ENCODE results near the gene NPIPB9. TPM values are rescaled to one million over a fixed set of nuclear protein-coding genes. Genes with fewer than 3 reads are reported as not detected.
A peak's percentile ranks its signal among the peaks of the same experiment; 100 is the strongest.

NPIPB9 gene
- total RNA-seq, 1 donor from 2014 or later: not detected

GRCh38 chr16:28821874-28822519, 70.4 kb downstream of the NPIPB9 start:
- intact Hi-C loops (cut with micrococcal nuclease): no loop called here
- H3K27ac ChIP-seq (replicated peaks): peak overlapping the region; percentile 99
- DNase-seq: no peak
- H3K27me3 ChIP-seq (ENCODE audit: low read depth): no peaks in the 10 kb centered on the region
- peaks cover 40% of the 10 kb centered on the region for H3K4me1 ChIP-seq
- no peaks in the 10 kb centered on the region for H3K9me3 ChIP-seq (replicated peaks)
- H3K36me3 ChIP-seq: peaks cover 18% of the 10 kb centered on the region
- TF ChIP-seq CTCF (IDR thresholded peaks at IDR 0.05; ENCODE audit: borderline replicate concordance): no peak
- peak overlapping the region; percentile 98 for H3K4me3 ChIP-seq

Small RNAs within 50 kb of the gene (microRNA-seq; reads per million reads assigned to microRNA genes)
- gene MIR6862-2: not detected

Other genes starting within 250 kb of the NPIPB9 start
- not detected for gene IL27, start 245.0 kb upstream of the NPIPB9 start, total RNA-seq
- 33.1 TPM for gene NUPR1, start 212.8 kb upstream of the NPIPB9 start, total RNA-seq
- 16.5 TPM for gene SGF29, start 197.9 kb upstream of the NPIPB9 start, total RNA-seq
- gene SULT1A2, start 154.7 kb upstream of the NPIPB9 start, total RNA-seq: 1.1 TPM
- gene SULT1A1, start 141.7 kb upstream of the NPIPB9 start, total RNA-seq: 13.7 TPM
- gene NPIPB8, start 113.7 kb upstream of the NPIPB9 start, total RNA-seq: not detected
- gene EIF3C, start 40.3 kb upstream of the NPIPB9 start, total RNA-seq: 439 TPM
- gene ATXN2L, start 71.2 kb downstream of the NPIPB9 start, total RNA-seq: 51.2 TPM
- 236 TPM for gene TUFM, start 94.6 kb downstream of the NPIPB9 start, total RNA-seq
- gene SH2B1, start 112.1 kb downstream of the NPIPB9 start, total RNA-seq: 48.5 TPM
- gene ATP2A1, start 126.7 kb downstream of the NPIPB9 start, total RNA-seq: 0.38 TPM
- 17.7 TPM for gene RABEP2, start 173.5 kb downstream of the NPIPB9 start, total RNA-seq
- not detected for gene CD19, start 180.2 kb downstream of the NPIPB9 start, total RNA-seq
- 18.1 TPM for gene NFATC2IP, start 199.2 kb downstream of the NPIPB9 start, total RNA-seq
- gene SPNS1, start 223.0 kb downstream of the NPIPB9 start, total RNA-seq: 16.5 TPM
- 0.93 TPM for gene LAT, start 233.3 kb downstream of the NPIPB9 start, total RNA-seq

Measured in left ventricle myocardium inferior (tissue), 1 donor.